DMS153 (cell line): ENCODE results near the gene INKA2.
"Not testable (repeated sequence)": the region's sequence is repeated elsewhere in the genome, so short reads cannot be mapped to it uniquely, and the experiment has no call there.

Source experiments
- DNase-seq: peaks from one replicate; lab custom pipeline; 2025; lab: John Stamatoyannopoulos, UW

The INKA2 gene

DNA sequence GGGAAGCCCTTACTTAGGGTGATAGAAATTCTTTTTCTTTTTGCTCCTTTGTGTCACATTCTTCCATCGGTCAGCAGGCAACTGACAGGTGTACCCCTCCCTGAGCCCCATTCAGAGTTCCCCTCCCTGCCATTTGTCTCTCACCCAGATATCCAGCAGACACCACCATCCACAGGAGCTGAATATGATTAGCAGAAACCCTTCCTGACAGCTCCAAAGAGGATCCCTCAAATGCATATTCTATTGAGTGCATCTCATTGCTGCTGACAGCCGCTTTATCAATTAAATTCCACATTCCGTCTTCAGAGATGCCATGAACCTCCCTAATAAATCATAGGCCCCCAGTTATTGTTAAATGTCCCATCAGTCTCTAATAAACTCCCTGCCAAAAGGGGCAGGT, 10.4 kb upstream of the INKA2 start:
- no peak for DNase-seq

DNA sequence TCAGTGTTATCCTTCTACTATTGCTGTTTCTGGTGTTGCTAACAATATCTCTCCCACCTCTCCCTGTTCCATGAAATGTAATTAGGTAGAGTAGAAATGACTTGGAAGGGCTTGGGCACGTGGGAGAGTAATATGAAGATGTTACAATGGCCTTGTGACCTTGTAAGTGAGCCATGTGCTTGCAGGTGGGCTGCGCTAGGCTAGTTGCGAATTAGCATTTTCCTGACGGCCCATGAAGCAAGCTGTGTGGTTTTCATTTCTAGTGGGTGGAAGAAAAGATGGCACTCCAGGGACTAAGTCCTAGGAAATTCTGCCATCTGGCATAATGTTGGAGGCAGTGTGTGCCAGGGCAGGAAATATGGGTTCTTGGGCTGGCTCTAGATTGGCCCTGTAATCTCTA, 8.8 kb upstream of the INKA2 start:
- no peak for DNase-seq

DNA sequence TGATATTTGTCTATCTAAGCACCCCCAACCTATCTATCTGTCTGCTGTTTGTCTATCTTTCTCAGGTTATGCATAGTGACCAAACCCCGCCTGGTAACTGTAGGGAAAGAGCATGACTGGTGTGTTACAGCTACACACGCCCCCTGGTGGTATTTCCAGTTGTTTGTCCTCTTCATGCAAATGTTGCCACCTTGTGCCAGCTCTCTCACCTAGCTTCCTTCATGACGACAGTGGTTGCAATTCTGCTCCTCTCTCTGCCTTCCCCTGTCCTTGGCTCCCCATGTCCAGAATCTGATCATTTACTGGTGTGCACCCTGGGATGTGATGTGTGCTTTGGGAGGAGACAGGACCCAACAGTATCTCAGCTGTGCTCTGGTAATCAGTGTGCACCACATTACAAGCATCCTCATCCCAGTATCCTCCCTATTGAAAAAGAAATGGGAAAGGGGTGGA, 8.1 kb upstream of the INKA2 start:
- DNase-seq: peak; percentile 50

DNA sequence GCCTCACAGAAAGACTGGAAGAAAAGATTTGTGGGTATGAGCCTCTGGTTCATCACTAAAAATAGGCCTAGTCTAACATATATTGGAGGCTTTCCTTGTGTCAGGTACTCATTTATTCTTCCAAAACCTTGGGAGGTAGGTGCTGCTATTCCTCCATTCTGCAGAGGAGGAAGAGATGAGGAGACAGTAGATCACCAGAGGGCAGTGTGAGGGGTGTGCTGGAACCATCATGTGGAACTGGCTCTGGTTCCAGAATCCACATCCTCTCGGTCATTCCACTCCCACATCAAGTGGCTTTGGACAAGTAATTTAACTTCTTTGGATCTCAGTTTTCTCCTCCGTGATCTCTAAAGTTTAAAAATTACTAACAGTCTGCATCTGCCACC, 7.4 kb upstream of the INKA2 start:
- DNase-seq: no peak

DNA sequence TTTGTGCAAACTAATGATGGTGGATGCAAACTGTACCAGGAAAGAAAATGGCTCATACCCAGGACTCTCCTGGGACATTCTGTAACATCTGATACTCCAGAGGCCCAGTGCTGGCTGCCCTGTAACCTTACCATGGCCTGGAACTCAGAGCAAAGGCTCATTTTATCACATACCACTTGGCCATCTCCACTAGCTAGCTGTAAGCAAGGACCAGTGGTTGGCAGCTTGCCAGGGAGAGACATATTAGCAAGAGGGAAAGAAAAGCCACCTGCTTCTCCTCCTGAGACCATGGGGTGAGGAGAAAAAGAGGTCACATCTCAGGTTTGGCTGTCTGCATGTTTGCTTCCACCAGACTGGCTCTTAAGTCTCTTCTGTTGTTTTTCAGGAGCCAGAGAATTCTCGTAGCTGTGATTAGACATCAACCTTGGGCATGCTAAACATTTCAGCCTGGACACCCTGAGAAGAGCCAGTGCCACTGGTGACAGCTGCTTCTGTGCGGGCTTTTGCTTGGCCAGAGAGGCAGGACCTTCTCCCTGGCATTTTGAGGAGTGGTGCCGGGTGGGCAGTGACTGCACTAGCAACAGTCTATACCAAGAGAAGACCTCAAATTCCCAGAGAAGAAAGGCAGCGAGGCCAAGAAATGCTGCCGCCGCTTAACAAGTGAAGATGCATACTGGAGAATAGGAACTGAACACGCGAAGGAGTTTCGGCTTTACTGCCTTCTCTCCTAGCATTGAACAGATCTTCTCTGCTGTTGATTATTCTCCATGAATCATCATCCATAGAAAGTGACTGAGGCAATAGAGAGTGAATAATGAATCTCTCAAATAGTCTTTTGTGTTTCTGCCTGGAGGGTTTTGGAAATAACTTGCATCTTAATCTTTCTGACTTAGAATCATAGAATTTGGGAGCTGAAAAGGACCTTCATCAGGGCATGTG, 6.7 kb upstream of the INKA2 start:
- no peak for DNase-seq

DNA sequence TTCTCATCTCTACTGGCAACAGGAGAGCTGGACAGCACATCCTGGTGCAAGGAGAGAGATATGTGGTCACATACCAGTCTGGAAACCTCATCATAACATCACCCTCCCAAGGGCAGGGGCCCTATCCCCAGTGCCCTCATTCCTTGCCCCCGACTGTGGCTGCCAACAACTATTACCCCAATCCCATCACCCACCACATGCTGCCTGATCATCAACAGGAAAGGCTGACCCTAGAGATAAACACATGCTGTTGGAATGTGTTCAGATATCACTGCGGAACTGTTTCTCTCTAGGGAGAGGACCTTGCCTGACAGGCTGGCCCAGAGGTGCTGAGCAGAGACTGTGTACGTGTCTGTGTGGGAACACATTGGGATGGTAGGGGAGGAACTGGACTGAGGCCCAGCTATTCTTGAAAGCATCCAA, 4.5 kb upstream of the INKA2 start:
- no peak for DNase-seq

DNA sequence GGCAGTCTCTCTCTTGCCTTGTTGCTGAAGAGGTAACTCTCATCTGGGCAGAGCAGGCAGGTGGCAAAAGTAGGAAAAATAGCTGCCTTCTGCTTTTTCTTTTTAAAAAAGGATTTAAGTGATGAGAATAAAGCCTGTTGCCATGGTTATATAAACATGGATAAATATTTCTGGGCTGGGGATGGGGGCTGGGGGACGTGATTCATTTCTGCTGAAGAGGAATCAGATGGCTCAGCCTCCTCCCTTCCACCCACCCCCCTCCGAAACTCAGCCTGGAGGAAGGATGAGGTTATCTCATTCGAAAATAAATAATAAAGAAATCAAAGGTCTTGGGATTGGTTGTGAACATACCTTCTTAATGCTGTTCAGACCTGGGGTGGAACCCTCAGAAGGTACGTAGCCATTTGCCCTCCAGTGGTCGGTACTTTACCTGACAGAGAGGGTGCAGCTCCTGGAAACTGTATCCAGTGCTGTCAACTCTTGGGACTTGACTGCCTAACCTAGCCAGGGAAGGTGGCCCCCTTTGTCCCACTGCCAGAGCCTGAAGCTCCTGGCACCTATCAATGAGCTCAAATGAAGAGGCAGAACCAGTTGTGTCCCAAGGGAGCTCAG, 3.8 kb upstream of the INKA2 start:
- no peak for DNase-seq

DNA sequence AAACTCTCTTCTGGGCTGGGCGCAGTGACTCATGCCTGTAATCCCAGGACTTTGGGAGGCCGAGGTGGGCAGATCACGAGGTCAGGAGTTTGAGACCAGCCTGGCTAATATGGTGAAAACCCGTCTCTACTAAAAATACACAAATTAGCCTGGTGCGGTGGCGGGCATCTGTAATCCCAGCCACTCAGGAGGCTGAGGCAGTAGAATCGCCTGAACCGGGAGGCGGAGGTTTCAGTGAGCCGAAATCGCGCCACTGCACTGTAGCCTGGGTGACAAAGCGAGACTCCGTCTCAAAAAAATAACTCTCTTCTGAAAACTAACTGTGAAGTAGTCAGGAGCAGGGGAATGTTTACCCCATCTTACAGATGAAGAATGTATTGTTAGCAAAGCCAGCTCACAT, 3.1 kb upstream of the INKA2 start:
- not testable (repeated sequence) for DNase-seq

DNA sequence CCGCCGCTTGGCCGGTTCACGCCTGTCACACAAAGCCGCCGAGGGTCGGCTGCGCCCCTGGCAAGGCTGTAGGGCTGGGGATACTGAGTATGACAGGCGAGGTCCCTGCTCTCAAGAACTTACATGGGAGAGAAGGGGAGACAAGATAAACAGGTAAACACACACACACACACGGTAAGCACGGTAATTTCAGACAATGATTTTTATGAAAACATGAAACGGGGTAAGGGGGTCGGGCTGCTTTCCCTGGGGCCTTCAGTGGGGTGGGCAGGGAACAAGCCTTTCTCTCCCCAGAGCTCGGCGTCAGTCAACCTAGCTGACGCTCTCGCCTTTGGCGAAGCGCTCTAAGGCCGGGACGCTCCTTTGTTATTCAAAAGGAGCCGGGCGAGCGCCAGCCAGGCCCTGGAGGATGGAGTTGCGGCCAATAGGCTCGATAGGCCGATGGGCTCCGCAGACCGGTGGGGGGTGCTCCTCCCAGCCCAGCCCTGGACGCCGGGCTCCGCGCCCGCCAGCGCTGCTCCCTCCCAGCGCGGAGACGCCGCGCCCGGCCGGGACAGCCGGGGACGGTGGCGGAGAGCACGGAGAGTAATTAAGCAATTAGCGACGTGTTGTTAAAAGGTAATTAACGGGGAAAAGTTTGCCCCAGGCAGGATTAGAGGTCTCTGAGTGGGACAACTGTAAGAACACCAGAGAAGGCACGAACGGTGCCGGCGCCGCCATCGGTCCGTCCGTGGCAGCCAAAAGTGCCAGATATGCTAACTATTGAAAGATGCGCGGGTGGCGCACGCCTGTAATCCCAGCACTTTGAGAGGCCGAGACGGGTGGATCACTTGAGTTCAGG, 950 bp upstream of the INKA2 start:
- DNase-seq: peak; percentile 63

DNA sequence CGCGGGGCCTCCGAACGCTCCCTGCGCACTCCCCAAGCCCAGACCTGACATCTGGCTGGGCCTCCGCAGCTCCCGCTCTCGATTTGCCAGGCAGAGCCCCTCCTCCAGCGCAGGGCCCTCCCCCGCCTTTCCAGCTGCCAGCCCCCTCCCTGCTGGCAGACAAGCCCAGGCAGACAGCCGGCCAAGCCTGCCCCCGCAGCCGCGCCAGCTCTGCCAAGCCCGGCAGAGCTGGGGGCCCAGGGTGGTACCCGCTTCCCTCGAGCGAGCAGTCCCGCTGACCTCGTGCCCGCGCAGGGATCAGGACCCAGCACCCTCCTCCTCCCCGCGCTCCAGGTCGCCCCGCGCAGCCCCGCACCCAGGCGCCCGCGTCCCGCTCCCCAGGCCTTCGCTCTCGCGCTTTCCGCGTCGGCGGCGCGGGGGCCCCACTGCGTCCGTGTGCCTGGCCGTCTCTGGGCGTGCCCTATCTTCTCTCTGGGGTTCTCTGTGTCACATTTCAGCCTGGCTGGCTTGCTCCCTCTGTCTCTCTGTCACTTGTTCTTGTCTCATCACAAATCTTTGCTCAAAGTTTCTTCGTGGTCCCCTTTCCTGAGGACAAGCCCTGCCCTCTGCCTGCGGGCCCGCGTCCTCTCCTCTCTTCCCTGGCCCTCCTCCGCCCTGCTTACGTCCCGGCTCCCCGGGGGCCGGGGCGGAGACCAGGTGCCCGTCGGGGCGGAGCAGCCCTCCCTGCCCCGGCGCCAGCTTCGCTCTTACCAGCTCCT, 580 bp downstream of the INKA2 start:
- DNase-seq: peak; percentile 72

DNA sequence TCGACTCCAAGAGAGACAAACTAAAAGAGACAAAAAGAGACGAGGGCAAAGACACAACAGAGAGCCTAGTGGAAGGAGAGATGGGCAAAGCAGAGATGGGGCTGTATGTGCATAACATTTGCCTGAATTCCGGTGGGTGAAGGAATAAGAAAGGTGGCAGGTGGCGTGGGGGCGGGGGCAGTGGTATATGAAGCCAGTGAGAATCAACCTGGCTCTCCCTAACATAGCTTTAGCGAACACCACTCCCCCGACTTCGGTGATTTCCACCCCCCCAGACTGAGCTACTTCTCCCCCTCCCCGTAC, 1.1 kb downstream of the INKA2 start:
- no peak for DNase-seq

DNA sequence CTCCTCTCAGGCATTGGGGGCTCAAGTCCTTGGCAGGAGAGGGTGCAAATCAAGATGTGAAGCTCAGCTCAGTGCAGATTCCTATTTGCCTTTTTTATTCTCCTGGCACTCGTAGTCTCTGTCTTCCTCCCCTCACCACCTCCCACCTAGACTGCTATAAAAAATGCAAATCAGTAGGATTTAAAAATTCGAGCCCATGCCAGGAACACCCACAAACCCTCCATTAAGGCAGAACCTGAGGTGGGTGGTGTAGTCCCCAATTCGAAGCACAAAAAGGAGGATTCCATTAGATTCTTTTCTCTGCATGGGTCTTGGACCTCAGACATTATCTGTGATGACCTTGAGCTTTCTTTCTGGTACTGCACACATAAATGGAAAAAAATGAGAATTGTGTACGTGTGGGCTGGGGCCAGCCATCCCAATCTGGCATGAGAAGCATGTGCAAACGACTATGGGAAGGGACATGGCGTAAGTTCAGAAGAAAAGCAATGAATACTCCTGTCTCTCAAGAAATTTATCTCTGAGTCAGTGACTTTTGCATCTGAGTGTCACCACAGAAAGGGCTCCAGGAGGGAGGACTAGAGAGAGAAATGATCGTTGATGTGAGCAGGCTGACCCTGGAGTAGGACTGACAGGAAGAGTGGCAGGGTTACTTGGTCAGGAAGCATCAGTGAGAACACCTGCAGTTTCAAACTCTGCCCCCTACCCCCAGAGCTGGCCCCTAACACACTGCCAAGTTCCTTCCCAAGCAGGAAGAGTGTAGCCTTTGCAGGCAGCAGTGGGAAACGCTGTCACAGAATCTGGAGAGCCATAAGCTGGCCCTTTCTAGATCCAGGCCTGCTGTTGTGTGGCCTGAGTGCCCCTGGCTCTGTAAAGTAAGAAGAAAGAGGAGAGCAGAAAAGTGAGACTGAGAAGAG, 1.7 kb downstream of the INKA2 start:
- DNase-seq: no peak

DNA sequence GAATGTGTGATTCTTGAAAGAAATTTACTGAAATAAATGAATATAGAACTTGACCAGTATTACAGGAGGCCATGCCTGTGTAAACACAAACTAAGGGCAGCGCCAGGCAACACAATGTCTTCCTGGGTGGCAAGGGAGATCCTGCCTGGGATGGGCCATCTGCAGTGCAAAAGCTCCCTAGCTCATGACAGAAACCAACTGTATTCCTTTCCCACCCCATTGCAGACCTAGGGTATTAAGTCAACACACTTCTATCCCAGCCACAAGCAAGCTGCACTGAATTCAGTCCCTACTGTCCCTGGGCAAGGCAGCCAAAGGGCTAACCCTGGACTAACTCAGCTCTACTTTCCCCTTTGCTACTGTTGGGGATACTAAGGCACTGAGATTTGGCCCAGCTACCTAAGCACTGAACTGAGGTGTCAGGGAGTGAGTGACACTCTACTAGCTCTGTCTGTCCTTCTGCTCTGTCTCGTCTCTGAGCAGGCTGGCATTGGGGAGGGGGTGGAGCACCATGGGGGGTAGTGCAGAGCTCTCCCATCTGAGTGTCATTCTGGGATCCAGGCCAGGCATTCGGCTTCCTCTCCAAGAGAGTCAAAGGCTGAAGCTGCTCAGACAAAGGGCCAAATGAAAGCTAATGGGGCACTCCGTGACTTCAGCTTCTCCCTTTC, 2.5 kb downstream of the INKA2 start:
- no peak for DNase-seq

DNA sequence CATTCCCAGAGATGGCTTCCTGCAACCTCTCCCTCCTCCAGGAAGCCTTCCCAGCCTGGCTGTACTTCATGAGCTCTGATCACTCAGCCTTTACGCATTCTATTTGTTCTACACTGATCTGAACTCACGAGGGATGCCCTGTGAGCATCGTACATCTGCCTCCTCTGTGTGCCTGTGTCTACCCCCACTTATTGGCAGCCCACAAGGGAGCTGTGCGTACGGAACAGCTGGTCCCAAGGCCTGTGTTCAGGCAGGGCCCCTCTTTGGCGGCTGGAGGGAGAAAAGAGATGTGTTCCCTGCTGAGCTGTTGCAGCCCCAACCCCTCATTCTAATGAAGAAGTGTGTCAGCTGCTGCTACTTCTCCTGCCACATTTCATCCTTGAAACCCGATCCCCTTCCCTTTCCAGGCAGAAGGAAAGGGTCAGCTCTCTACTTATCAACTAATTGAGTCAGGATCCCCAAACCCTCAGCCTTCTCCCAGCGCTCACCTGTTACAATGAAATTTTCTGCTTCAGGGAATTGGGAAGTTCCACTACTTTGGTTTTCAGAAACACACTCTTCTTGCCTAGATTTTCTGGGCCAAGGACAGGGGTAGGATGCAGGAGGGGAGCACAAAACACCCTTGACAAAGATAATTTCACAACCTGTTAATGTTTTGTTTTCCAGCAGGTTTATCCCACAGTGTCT, 3.2 kb downstream of the INKA2 start:
- DNase-seq: peak; percentile 4

DNA sequence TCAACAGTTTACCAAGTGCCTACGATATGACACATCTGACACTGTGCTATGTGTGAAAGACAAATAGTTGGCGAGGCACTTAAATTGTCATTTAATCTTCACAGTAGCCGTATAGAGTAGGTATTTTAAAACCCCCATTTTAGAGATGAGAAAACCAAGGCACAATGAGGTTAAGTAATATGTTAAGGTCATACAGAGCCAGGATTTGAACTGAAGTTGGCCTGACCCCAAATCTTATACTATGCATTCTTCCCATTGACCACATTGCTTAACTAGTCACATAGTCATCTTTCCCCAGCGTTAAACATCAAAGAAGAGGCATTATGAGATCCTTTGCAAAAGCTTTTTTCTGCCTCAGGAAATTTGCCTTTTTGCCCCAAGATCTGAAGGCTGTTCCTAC, 3.9 kb downstream of the INKA2 start:
- no peak for DNase-seq

DNA sequence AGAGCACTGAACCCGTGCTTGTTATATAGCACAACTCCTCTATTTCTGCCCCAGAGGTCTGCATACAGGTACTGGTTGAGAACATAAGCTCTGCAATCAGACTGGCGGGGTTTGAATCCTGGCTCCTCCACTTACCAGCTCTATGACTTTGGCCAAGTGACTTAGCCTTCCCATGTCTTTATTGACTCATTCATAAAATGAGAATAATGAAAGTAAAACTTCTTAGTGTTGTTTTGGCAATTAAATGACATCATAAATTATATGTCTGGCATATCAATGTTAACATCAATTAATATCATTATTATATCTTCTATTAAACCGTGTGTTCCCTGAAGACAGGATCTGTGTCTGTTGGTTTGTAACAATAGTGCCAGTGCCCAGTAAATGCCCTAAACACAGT, 4.3 kb downstream of the INKA2 start:
- DNase-seq: no peak

DNA sequence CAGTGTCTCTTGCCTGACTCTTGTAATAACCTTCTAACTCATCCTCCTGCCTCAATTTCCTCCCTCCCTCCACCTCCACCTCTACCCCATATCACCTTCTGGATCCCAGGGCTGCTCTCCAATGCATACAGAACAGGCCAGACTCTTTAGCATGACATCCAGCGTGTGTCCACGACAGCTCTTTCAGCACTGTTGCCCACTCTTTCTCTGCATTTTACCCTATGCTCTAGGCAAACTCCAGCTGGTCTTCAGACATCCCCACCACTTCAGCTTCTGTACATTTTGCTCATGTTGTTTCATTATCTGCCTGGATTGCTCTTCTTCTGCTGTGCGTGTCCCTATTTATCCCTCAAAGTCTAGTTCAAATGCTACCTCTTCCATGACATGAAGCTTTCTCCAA, 4.8 kb downstream of the INKA2 start:
- DNase-seq: no peak

DNA sequence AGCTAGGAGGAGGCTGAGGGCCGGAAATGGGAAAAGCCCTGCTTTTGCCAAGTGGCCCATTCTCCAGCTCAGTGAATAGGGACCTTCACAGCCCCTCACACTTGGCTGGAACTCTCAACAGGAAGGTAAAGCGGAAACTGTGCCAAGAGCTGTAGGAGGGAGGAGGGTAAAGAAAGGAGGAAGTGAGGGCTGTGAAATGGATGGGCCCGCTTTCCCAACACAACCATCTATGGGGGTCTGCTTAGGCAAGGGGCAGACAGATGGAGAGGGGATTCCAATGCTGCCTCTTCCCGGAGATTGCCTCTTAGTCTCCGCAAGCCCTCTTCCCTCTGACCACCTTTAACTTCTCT, 5.2 kb downstream of the INKA2 start:
- DNase-seq: no peak

DNA sequence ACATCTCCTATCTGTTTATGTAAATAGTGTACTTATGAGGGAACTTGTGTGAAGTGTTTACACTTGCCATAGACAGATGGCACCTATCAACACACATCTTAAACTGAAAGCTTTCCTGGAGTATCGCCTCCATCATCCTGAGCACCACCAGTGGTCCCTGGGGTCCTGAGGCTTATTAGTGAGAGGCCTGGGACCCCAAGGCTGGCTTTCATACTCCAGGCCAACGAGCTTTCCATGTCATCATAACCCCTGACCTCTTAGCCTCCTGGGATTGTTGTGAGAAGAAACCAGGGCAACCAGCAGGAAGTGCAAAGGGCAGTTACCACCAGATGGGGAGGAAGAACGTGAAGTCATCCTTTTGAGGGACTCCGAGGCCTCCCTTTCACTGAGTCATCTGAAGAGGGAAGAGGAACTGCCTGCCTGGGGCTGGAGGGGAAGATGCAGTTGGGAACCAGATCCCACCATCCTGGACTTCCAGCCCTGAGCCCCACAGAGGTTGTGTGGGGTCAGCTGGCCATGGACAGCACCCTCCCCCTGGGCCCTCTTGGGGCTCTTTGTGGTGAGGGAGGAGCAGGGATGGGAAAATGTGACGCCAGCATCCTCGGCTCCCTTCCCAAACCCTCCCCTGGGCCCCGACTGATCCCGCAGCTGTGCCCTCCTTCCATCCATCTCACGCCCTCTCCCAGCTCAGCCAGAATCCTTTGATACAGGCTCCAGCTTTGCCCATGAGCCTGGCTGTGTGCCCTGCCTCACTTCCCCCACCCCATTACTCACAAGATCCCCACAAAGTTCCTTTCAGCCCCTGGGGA, 5.8 kb downstream of the INKA2 start:
- no peak for DNase-seq
